Measurements from ENCODE around the gene RSF1.

Gene RSF1

DNA sequence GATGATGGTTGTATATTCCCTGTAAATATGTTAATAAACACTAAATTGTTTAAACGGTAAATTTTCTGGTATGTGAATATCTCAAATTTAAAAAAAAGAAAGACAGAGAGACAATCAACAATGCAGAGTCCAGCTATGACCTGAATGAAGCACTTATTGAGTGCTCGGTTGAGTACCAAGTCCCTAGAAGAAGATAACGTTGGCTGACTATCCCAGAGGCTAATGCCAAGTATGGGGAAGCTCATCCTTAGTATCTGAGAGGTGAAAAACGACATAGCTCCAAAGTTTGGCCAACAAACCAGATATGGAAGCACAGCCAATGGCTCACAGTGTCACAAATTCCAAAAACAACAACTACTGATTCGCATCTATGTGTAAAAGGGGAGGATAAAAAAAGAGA lies 71.3 kb downstream of the RSF1 start:
- DNase-seq: no peak

DNA sequence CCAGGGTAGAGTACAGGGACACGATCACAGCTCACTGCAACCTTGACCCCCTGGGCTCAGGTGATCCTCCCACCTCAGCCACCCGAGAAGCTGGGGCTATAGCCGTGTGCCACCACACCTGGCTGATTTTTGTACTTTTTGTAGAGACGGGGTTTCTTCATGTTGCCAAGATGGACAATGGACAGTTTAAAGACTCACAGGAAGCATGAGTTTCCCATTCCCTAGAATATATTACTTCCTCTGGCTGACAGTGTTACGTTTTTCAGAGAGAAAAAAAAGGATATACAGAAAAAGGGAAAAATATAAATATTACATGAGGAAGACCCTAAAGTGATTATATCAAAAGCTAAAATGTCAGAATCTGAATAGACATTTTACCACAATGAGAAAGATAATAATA lies 72.3 kb downstream of the RSF1 start:
- DNase-seq: no peak

DNA sequence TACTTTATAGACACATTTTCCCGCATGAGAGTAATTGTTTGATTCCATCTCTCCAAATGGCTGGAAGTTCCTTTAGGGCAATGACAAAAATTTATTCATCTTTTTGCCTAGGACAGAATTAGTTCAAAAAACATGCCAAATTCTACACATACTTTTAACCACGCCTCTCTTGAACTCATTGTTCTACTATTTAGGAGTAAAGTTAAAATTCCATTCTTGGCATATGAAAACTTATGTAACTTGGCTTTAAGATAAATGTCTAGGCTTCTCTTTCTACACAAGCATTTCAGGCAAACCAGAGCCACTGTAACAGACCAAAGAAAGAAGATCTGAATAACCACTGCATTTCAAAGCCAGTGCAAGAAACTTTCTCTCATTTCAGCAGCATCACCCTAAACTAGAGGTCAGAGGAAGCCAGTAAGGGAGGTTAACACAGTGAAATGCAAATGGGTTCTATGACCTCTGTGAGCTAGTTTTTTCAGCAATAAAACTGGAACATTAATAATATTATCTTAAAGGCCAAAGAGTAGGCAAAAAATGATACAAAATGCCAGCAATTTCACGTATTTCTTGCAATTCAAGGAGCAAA lies 73.0 kb downstream of the RSF1 start:
- no peak for DNase-seq

- DNase-seq: no peak
Observed at GRCh38 chr11:77736473-77736872, 84.0 kb downstream of the RSF1 start.

DNA sequence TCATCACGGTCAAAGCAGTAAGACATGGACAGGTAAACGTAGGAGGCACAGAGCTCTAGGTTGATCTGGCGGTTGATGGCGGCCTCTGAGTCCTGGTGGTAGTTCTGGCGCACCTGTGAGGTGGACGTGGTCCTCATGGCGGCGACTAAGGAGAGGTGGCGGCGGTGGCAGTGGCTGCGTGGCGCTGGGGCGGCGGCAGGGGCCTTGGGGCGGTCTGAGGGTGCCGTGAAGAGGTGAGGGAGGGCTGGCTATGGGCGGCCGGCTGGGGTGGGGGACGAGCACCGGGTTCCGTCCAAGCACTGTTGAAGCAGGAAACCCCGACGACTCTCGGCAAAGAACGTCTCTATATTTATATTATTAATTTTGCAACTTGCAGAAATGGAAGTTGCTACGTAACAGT lies 85.6 kb downstream of the RSF1 start:
- DNase-seq: no peak

- DNase-seq: no peak
Observed at GRCh38 chr11:77732143-77732542, 88.4 kb downstream of the RSF1 start.

DNA sequence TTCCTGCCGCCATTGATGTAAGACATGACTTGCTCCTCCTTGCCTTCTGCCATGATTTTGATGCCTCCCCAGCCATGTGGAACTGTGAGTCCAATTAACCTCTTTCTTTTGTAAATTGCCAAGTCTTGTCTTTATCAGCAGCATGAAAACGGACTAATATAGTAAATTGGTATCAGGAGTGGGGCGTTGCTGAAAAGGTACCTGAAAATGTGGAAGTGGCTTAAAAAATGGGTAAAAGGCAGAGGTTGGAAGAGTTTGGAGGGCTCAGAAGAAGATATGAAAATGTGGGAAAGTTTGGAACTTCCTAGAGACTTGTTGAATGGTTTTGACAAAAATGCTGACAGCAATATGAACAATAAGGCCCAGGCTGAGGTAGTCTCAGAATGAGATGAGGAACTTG lies 89.7 kb downstream of the RSF1 start:
- DNase-seq: no peak

DNA sequence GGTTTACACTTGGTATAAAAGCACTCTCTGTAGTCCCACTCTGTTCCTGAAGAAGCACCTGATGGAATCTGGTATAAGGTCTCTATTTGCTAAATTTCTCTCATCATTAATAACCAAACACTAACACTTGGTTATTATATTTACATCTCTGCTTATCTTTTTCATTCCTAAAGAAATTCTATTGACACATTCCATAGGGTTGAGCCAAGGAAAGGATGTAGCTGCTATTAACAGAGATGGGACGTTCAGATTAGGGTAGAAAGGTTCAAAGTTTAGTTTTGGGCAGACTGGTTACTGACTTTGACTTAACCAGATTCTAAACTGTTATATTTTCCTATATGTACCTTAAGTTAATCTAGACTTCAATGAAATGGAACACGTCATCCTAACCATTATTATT lies 91.5 kb downstream of the RSF1 start:
- DNase-seq: no peak

DNA sequence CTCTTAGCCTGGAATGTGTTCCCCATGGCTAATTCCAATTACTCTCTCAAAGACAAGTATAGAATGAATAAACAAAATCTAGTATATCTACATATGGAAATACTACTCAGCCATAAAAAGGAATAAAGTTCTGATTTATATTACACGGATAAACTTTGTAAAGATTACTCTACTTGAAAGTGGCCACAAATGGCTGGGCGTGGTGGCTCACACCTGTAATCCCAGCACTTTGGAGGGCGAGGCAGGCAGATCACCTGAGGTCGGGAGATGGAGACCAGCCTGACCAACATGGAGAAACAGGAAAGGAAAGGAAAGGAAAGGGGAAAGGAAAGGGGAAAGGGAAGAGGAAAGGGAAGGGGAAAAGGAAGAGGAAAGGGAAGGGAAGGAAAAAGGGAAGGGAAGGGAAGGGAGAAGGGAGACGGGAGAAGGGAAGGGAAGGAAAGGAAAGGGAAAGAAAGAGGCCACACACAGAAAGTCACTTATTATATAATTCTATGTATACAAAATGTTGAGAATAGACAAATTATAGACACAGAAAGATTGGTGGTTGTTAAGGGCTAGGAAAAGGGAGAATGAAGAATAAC lies 92.2 kb downstream of the RSF1 start:
- DNase-seq: no peak

DNA sequence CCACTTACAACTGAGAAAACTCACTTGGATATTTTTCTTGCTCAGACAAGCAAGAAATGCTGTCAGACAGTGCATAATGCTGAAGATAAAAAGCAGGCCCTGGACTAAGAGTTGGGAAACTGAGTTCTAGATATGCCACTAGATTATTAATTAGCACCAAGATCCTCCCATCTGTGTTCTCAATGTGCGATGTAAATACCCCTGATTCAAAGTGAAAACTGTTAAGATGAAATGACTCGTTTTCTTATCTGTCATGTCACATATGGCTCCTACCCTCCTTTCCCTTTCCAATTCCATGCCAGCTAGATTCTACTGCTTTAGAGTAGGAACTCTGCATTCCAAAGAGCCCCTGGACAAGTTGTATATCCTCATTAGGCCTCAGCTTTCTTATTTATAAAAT lies 94.0 kb downstream of the RSF1 start:
- DNase-seq: no peak

DNA sequence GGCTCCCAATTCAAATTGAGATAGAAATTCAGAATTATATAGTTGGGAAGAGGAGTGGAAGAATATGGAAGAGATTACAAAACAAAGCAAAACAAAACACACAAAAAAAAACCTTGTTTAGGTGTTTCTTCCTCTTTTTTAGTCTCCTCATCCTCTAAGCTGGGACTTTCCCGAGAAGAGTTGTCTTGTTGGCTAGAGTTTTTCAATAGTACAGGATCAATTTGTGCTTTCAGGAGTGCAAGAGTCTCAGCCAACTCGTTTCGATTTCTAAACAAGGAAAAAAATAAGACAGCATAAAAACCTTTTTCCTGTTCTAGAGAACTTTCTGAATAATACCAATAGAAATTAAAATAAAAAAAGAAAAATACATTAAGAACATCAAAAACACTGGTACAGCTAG lies 95.1 kb downstream of the RSF1 start:
- no peak for DNase-seq

DNA sequence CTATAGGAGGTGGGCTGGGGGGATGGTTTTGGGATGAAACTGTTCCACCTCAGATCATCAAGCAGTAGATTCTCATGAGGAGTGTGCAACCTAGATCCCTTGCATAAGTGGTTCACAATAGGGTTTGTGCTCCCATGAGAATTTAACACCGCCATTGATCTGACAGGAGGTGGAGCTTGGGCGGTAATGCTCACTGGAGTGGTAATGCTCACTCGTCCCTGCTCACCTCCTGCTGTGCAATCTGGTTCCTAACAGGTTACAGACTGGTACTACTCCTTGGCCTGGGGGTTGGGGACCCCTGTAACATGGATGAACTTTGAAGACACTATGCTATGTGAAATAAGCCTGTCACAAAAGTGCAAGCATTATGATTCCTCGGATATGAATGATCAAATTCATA lies 95.9 kb downstream of the RSF1 start:
- no peak for DNase-seq

- no peak for DNase-seq
Observed at GRCh38 chr11:77723024-77723423, 97.5 kb downstream of the RSF1 start.

- DNase-seq: no peak
Observed at GRCh38 chr11:77710358-77710757, 110.2 kb downstream of the RSF1 start.

GRCh38 chr11:77705876-77706579 lies 114.5 kb downstream of the RSF1 start:
- DNase-seq: no peak

GRCh38 chr11:77705195-77705875 lies 115.2 kb downstream of the RSF1 start:
- DNase-seq: no peak

DNA sequence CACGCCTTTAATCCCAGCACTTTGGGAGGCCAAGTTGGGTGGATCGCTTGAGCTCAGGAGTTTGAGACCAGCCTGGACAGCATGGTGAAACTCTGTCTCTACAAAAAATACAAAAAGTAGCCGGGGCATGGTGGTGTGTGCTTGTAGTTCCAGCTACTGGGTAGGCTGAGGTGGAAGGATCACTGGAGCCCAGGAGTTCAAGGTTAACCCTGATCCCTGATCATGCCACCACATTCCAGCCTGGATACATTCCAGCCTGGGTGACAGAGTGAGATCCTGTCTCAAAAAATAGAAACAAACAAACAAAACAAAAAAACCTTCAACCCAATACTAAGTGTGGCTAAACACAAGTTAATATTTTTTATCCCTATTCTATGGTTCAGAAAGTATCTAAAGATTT lies 116.5 kb downstream of the RSF1 start:
- DNase-seq: no peak

DNA sequence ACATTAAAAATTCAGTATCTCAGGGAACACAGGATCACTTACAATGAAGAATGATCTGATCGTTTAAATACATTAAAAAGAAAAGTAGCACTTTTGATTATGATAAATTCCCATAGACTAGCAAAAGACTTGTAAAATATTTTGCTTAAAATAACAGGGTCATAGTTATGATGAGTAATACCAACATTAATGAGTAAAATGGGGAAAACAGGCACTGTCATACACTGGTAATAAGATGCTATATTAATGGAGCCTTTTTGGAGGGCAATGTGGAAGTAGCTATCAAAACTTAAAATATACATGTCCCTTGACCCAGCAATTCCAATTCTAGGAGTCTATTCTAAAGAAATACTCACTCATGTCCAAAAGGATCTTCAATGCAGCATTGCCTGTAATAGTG lies 121.1 kb downstream of the RSF1 start:
- DNase-seq: no peak

DNA sequence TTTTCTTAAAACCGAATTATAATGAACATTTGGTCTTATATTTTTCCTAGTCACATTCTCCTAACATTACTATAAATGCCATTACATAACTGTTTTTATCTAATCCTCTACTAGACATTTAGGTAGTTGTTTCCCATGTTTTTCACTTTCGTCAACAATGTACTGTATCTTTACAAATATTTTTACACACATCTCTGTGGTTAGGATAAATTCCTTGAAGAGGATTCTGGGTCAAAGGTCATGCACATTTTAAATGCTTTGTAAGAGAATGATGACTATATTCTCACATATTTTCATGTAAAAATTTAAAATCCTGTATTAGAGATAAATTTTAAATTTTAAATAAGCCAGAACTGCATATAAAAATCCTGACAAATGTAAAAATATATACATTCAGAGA lies 121.6 kb downstream of the RSF1 start:
- DNase-seq: no peak

- DNase-seq: no peak
Observed at GRCh38 chr11:77697865-77698264, 122.7 kb downstream of the RSF1 start.

- no peak for DNase-seq
Observed at GRCh38 chr11:77695417-77695816, 125.1 kb downstream of the RSF1 start.

- DNase-seq: no peak
Observed at GRCh38 chr11:77690649-77691048, 129.9 kb downstream of the RSF1 start.

DNA sequence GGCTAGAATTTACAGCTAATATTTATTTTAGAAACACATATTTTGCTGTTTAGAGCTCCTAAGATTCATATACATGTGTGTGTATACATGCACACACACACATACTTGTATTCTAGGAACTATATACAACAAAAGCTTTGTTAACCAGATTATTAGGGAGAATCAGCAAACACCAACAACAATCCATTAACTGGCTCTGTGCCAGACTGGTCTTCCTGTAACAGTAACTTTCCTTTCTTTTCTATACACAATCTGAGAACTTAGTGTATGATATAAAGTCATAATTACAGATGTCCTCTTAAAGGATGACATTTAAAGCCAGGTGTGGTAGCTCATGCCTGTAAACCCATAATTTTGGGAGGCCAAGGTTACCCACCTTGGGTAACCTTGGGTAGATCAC lies 133.4 kb downstream of the RSF1 start:
- DNase-seq: no peak

DNA sequence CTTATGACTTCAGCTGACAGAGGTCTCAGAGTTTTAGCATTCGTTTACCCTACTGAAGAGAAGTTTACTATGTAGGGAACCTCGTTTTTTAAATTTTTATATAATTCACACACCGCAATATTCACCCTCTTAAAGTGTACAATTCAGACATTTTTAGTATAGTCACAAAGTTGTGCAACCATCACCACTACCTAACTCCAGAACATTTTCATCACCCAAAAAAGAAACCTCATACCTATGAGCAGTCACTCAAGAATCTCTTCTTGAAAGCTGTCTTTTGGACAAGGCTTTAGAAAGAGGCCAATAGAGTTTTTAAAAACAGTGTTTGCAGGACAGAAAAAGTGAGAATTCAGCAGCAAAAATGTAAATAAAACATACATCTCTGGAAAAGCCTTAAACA lies 143.4 kb downstream of the RSF1 start:
- DNase-seq: no peak
